C4-2B (cell line): ENCODE data around the gene SLC16A11.

ENCODE experiments used
- H3K27ac ChIP-seq: fragments of 450-650 bp; 2 replicates; pipeline ENCODE4 v1.5.1; 2017
- CTCF ChIP-seq: fragments of 450-650 bp; conservative IDR thresholded peaks from 2 replicates; pipeline ENCODE4 v1.5.1; 2017; ENCODE audit warnings: mild to moderate bottlenecking
- ZFX ChIP-seq: fragments of 450-650 bp; IDR thresholded peaks from 2 replicates; pipeline ENCODE4 v1.6.1; 2017

SLC16A11 gene

GRCh38 chr17:7048968-7049367 is 5.1 kb upstream of the SLC16A11 start:
- no peak overlapping the region for H3K27ac ChIP-seq
- TF ChIP-seq CTCF (no peak), ZFX (no peak)

DNA sequence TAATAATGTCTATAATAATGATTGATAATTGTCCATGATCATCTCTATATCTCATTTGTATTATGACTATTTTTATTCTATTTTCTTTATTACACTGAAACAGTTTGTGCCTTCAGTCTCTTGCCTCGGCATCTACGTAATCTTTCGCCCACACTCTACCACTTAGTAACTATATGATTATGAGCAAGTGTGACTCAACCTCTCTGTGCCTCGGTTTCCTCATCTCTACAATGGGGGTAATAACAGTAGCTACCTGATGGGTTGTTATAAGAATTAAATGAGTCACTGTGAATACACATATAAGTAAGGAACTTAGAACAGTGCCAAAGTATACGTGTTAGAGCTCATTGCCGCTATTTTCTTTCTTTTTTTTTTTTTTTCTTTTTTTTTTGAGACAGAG is 3.7 kb upstream of the SLC16A11 start:
- no peak for TF ChIP-seq ZFX
- no peak for TF ChIP-seq CTCF
- no peak overlapping the region; the same call in 1 of the 2 replicates for H3K27ac ChIP-seq

DNA sequence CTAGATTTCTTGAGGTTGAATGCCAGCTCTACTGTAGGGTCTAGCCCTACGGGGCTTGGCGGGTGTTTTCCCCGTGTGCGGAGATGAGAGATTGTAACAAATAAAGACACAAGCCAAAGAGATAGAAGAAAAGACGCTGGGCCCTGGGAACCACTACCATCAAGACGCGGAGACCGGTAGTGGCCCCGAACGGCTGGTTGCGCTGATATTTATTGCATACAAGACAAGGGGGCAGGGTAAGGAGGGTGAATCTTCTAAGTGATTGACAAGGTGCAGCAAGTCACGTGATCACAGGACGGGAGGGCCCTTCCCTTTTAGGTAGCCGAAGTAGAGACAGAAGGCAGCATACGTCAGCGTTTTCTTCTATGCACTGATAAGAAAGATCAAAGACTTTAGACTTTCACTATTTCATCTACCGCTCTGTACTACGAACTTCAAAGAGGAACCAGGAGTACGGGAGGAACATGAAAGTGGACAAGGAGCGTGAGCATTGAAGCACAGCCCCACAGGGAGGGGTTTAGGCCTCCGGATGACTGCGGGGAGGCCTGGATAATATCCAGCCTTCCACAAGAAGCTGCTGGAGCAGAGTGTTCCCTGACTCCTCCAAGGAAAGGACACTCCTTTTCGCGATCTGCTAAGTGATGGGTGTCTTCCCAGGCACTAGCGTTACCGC is 3.0 kb upstream of the SLC16A11 start:
- H3K27ac ChIP-seq, result peak overlapping the region; percentile 70

GRCh38 chr17:7046127-7046724 is 2.3 kb upstream of the SLC16A11 start:
- peak overlapping the region; percentile 70 for H3K27ac ChIP-seq
- no peak for TF ChIP-seq ZFX
- TF ChIP-seq CTCF, result peak; percentile 55

- TF ChIP-seq ZFX (no peak), CTCF (peak; percentile 86)
- H3K27ac ChIP-seq, result peak overlapping the region; percentile 70
Observed at GRCh38 chr17:7045492-7046126, 1.7 kb upstream of the SLC16A11 start.

DNA sequence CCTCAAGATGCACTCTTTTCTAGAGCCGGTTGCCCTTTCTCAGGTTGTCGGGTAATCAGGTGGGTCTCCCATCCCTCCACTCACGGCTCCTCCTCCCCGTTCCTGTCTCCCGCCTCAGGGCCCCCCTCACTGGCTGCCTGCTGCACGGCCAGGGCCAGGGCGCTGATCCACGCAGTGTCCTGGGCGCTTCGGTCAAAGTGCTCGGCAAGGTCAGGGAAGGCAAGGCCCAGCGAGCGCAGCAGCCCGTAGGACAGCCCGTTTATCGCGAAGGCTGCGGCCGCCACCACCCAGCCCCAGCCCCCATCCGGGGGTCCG is 753 bp downstream of the SLC16A11 start:
- no peak for TF ChIP-seq CTCF
- TF ChIP-seq ZFX, result no peak
- no peak overlapping the region for H3K27ac ChIP-seq

GRCh38 chr17:7042501-7043181 is 1.3 kb downstream of the SLC16A11 start:
- no peak for TF ChIP-seq ZFX
- no peak for TF ChIP-seq CTCF
- H3K27ac ChIP-seq, result no peak overlapping the region
